DMS53 treated with DMSO at 0.1 percent for 48 hours (cell line): ENCODE data around the gene RASSF9.

Experiments
- DNase-seq: peaks from one replicate; lab custom pipeline; 2025; ENCODE audit not compliant: unreplicated experiment; lab: John Stamatoyannopoulos, UW

Gene RASSF9

DNA sequence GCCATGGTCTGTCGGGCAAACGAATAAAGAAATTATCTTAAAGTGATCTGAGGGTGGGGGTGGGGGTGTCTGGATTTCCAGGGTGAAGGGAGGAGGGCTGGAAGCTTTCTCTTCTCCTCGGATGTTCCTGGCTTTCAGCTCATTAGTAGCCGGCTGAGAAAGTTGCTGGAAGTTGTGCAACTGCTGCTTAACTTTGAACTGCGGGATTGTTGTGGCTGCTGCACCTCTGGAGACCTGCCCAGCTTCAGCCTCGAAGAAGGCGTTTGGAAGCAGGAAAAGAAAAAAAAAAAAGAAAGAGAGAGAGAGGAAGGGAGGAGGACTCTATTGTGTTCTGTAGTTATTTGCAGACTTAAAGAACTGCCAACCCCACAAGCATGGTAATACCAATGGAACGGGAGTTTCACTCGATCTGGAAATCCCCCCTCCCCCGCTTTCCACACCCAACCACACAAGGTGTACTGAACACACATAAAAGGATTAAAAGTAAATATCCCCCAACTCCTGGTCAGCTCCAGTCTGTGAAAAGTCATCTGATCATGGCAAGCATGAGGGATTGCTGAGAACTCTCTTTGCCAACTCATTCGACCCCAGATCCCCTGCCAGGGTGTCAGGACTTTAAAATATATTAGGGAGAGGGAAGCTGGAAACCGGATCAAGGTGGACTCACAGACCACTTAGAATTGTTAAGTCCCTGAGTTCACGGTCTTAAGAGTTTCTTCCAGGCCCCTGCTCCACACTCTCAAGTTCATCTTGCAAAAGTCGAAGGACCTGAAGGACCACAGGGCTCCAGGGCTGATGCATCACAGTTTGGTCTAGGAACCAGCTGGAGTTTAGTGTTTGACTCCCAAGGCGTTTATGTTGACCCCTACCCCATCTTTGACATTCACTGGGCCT is at the start of gene RASSF9:
Gene RASSF9 (minus strand): TSS at position 213 of the 894 bp plus-strand sequence. CDS start 208 bp downstream, at position 5.
- DNase-seq: peak; percentile 5

- no peak for DNase-seq
Observed at GRCh38 chr12:85883763-85884162, 47.6 kb upstream of the RASSF9 start.

DNA sequence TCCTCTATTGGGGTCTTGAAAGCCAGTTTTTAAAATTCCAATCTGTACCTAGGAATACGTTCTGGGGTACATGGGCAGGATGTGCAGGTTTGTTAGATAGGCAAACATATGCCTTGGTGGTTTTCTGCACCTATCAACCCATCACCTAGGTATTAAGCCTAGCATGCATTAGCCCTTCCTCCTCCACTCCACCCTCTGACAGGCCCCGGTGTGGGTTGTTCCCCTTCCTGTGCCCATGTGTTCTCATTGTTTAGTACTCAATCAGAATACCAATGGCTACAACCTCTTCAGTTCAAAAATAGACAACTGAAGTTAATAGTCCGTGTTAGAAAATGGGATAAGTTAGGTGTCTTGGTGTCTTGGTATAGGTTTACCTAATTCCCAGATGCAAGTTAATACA is 41.2 kb upstream of the RASSF9 start:
- no peak for DNase-seq

DNA sequence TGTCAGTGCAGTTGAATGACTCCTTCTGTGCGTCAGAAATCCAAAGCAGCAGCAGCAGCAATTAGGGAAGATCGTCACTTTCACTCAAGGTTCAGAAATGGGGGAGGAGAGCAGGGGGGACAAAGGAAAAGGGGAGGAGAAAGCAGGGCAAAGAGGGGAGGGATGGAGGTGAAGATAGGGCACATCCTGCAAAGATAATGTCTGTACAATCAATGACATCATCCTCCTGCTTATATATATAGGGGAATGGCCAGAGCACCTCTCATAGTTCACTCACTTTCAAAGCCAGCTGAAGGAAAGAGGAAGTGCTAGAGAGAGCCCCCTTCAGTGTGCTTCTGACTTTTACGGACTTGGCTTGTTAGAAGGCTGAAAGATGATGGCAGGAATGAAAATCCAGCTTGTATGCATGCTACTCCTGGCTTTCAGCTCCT is 37.8 kb upstream of the RASSF9 start, which contains the start of gene NTS:
Gene NTS (plus strand): TSS at position 265 of the 431 bp plus-strand sequence. CDS start 109 bp downstream, at position 374.
- peak; percentile 15 for DNase-seq

DNA sequence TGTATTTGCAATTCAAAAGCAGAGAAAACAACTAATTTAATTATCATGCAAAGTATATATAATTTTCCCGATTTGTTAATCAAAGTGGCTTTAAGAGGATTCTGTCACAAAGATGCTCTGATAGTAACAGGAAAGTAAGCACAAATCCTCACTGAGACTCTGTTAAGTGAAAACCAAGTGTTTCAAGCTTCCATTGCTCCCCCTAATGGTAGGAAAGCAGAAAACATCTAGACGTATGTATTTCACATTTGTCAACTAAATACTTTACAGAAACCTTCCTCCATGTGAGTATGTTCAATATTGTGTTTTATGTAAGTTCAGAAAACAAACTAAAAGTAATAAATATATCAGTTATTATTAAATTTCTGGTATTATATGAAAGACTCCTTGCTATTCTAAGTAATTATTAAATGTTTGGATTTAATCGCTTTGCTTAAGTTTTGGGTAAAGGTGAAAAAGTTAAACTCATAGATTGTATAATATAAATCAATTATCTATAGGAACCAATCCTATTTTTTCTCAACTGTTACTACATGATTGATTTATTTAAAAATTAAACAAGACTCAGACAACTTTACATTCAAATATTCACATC is 36.4 kb upstream of the RASSF9 start:
- DNase-seq: peak; percentile 87

GRCh38 chr12:85866986-85867776 is 31.0 kb upstream of the RASSF9 start:
- peak; percentile 70 for DNase-seq

DNA sequence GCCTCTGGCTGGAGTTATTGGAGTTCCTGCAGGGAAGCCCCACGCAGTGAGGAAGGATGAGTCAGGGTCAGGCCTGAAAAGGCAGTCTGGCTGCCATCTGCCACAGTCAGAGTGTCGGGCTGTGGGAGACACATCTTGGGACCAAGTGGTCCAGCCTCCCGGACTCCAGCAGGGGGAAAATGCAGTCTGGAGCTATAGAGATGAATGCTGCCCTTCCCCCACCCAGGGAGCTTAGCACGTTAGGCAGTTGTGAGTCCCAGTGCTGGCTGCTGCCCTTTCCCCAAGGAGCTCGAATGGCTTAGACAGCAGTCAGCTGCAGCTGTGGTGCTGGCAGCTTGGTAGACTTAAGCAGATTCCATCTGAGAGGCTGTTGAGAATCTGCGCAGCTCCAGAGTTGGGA is 29.7 kb upstream of the RASSF9 start:
- DNase-seq: no peak

- no peak for DNase-seq
Observed at GRCh38 chr12:85856966-85857365, 20.8 kb upstream of the RASSF9 start.

GRCh38 chr12:85855305-85855704 is 19.1 kb upstream of the RASSF9 start:
- DNase-seq: no peak

DNA sequence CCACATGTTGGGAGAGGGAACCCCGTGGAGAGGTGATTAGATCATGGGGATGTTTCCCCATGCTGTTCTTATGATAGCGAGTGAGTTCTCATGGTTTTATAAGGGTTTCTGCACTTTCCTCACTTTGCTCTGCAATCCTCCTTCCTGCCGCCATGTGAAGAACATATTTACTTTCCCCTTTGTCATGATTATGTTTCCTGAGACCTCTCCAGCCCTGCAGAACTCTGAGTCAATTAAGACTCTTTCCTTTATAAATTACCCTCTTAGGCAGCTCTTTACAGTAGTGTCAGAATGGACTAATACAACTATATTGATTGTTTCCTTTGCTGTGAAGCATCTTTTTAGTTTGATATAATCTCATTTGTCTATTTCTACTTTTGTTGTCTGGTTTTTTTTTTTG is 13.1 kb upstream of the RASSF9 start:
- no peak for DNase-seq

GRCh38 chr12:85843606-85844310 is 7.5 kb upstream of the RASSF9 start:
- no peak for DNase-seq

DNA sequence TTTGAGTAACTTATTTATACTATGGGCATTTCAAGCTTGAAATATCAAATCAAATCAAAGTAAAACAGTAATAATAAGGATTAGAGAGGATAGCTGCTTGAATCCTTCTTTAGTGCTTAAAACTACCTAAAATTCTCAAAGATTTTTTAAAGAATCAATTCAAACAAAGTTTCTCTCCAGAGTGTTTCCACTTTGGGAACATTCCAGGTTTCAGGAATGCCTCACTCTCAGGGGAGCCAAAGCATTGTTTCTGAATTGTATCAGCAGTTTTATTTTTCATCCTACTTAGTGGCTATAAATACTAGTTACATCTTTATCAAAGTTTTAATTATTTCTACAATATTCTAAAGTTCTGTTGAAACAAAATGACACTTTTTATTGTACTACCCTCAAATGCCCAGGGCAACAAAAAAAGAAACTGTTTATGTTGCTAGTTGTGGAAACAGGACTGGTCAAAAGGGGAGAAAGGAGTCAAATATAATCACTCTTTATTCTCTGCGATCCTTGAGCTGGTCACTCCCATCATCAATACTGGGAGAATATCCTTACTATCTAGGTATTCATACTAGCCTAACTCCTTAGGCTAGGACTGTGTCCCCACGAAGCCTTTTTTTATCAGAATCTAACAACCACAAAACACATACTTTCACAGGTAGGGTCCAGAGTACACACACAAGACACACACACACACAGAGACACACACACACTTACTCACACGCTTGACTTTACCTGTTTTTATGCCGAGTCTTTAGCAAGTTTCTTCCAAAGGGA is 598 bp downstream of the RASSF9 start:
- peak; percentile 5 for DNase-seq

GRCh38 chr12:85834378-85834777 is 1.8 kb downstream of the RASSF9 start:
- DNase-seq: no peak

GRCh38 chr12:85833579-85833978 is 2.6 kb downstream of the RASSF9 start:
- DNase-seq: no peak

DNA sequence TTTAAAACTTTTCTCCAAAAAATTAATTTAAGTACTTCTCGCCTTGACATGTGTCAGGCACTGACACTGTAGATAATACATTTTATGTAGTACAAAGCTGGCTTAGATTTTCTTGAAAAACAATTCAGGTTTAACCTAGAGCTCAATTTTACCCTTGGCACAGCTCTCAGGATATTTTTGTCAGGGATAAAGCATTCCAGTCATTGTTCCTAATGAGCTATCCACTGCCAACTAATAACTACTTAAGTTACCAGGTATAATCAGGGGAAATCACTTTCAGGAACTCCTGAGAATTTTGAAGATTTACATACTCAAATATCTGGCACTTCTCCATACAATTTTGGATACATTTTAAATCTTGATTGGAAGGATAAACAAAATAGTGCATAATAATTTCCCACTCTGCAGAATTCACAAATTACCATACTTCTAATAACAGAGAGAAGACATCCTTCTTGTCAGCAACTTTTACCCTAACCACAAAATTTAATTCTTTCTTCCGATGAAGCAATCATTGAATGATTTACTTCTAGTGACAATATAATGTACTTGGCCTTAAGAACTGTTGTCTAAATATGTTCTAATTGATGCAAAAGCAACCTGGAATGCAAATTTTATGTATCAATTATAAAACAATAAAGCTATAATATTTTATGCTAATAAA is 4.8 kb downstream of the RASSF9 start:
- no peak for DNase-seq

- DNase-seq: no peak
Observed at GRCh38 chr12:85829391-85829790, 6.8 kb downstream of the RASSF9 start.

GRCh38 chr12:85828576-85828975 is 7.6 kb downstream of the RASSF9 start:
- no peak for DNase-seq

GRCh38 chr12:85825746-85826145 is 10.5 kb downstream of the RASSF9 start:
- DNase-seq: no peak

GRCh38 chr12:85823436-85824180 is 12.6 kb downstream of the RASSF9 start:
- no peak for DNase-seq
